ENCODE data around the gene SOHLH1.

Gene SOHLH1

GRCh38 chr9:135714242-135715055 lies 15.2 kb upstream of the SOHLH1 start:
- TF ChIP-seq TCF12 (IDR thresholded peaks at IDR 0.05; ENCODE audit: low read depth) = no peak
- TF ChIP-seq CREB1 (IDR thresholded peaks at IDR 0.05; ENCODE audit: low read depth) = no peak
- TF ChIP-seq TAF1 (IDR thresholded peaks at IDR 0.05; ENCODE audit: low read depth) = no peak
- no peak for TF ChIP-seq EGR1 (IDR thresholded peaks at IDR 0.05)
- TF ChIP-seq ZBTB7A (IDR thresholded peaks at IDR 0.05; ENCODE audit: low read depth) = peak; percentile 81
- peak; percentile 93 for TF ChIP-seq REST (IDR thresholded peaks at IDR 0.05; ENCODE audit: low read depth)
- TF ChIP-seq CEBPB (IDR thresholded peaks at IDR 0.05) = no peak
- TF ChIP-seq USF1 (IDR thresholded peaks at IDR 0.05) = no peak
- TF ChIP-seq NFIC (IDR thresholded peaks at IDR 0.05) = no peak
- TF ChIP-seq MAX (IDR thresholded peaks at IDR 0.05) = no peak
- TF ChIP-seq RAD21 (IDR thresholded peaks at IDR 0.05; ENCODE audit: low read depth) = no peak
- no peak for TF ChIP-seq TEAD4 (IDR thresholded peaks at IDR 0.05)
- no peak for TF ChIP-seq YY1 (IDR thresholded peaks at IDR 0.05; ENCODE audit: low read depth)

- no peak for TF ChIP-seq EGR1 (IDR thresholded peaks at IDR 0.05)
- TF ChIP-seq REST (IDR thresholded peaks at IDR 0.05; ENCODE audit: low read depth) = no peak
- no peak for TF ChIP-seq CEBPB (IDR thresholded peaks at IDR 0.05)
- TF ChIP-seq FOXM1 (IDR thresholded peaks at IDR 0.05; ENCODE audit: borderline replicate concordance, low read depth) = no peak
- no peak for TF ChIP-seq NFIC (IDR thresholded peaks at IDR 0.05)
- no peak for TF ChIP-seq USF1 (IDR thresholded peaks at IDR 0.05)
- TF ChIP-seq CREB1 (IDR thresholded peaks at IDR 0.05; ENCODE audit: low read depth) = no peak
- no peak for TF ChIP-seq TAF1 (IDR thresholded peaks at IDR 0.05; ENCODE audit: low read depth)
- no peak for TF ChIP-seq RAD21 (IDR thresholded peaks at IDR 0.05; ENCODE audit: low read depth)
- TF ChIP-seq TEAD4 (IDR thresholded peaks at IDR 0.05) = no peak
- no peak for TF ChIP-seq ZBTB7A (IDR thresholded peaks at IDR 0.05; ENCODE audit: low read depth)
- TF ChIP-seq TCF12 (IDR thresholded peaks at IDR 0.05; ENCODE audit: low read depth) = no peak
- TF ChIP-seq EP300 (IDR thresholded peaks at IDR 0.05; ENCODE audit: borderline replicate concordance) = no peak
- no peak for TF ChIP-seq MAX (IDR thresholded peaks at IDR 0.05)
Measured at GRCh38 chr9:135712613-135713295, 13.5 kb upstream of the SOHLH1 start.

GRCh38 chr9:135711881-135712280 lies 12.6 kb upstream of the SOHLH1 start:
- TF ChIP-seq TAF1 (IDR thresholded peaks at IDR 0.05; ENCODE audit: low read depth) = no peak
- TF ChIP-seq CREB1 (IDR thresholded peaks at IDR 0.05; ENCODE audit: low read depth) = no peak
- TF ChIP-seq USF1 (IDR thresholded peaks at IDR 0.05) = no peak
- TF ChIP-seq TEAD4 (IDR thresholded peaks at IDR 0.05) = no peak
- TF ChIP-seq RAD21 (IDR thresholded peaks at IDR 0.05; ENCODE audit: low read depth) = no peak
- TF ChIP-seq FOXM1 (IDR thresholded peaks at IDR 0.05; ENCODE audit: borderline replicate concordance, low read depth) = no peak
- no peak for TF ChIP-seq ZBTB7A (IDR thresholded peaks at IDR 0.05; ENCODE audit: low read depth)

- TF ChIP-seq MAX (IDR thresholded peaks at IDR 0.05) = no peak
- no peak for TF ChIP-seq FOXM1 (IDR thresholded peaks at IDR 0.05; ENCODE audit: borderline replicate concordance, low read depth)
Measured at GRCh38 chr9:135711391-135711790, 12.1 kb upstream of the SOHLH1 start.

GRCh38 chr9:135708164-135708563 lies 8.9 kb upstream of the SOHLH1 start:
- TF ChIP-seq ZBTB7A (IDR thresholded peaks at IDR 0.05; ENCODE audit: low read depth) = no peak
- no peak for TF ChIP-seq CREB1 (IDR thresholded peaks at IDR 0.05; ENCODE audit: low read depth)
- TF ChIP-seq CEBPB (IDR thresholded peaks at IDR 0.05) = no peak
- no peak for TF ChIP-seq YY1 (IDR thresholded peaks at IDR 0.05; ENCODE audit: low read depth)
- no peak for TF ChIP-seq NFIC (IDR thresholded peaks at IDR 0.05)
- no peak for TF ChIP-seq TCF12 (IDR thresholded peaks at IDR 0.05; ENCODE audit: low read depth)
- TF ChIP-seq FOXM1 (IDR thresholded peaks at IDR 0.05; ENCODE audit: borderline replicate concordance, low read depth) = no peak
- TF ChIP-seq TAF1 (IDR thresholded peaks at IDR 0.05; ENCODE audit: low read depth) = no peak
- no peak for TF ChIP-seq MAX (IDR thresholded peaks at IDR 0.05)
- no peak for TF ChIP-seq EGR1 (IDR thresholded peaks at IDR 0.05)
- no peak for TF ChIP-seq REST (IDR thresholded peaks at IDR 0.05; ENCODE audit: low read depth)
- TF ChIP-seq EP300 (IDR thresholded peaks at IDR 0.05; ENCODE audit: borderline replicate concordance) = no peak
- no peak for TF ChIP-seq RAD21 (IDR thresholded peaks at IDR 0.05; ENCODE audit: low read depth)
- no peak for TF ChIP-seq TEAD4 (IDR thresholded peaks at IDR 0.05)
- no peak for TF ChIP-seq USF1 (IDR thresholded peaks at IDR 0.05)
